Measurements from ENCODE around the gene CLEC10A. TPM values are rescaled to one million over a fixed set of nuclear protein-coding genes. Genes with fewer than 3 reads are reported as not detected.
"Not testable (repeated sequence)": the region's sequence is repeated elsewhere in the genome, so short reads cannot be mapped to it uniquely, and the experiment has no call there.

The CLEC10A gene, protein sequence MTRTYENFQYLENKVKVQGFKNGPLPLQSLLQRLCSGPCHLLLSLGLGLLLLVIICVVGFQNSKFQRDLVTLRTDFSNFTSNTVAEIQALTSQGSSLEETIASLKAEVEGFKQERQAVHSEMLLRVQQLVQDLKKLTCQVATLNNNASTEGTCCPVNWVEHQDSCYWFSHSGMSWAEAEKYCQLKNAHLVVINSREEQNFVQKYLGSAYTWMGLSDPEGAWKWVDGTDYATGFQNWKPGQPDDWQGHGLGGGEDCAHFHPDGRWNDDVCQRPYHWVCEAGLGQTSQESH
- 0.07 and 0.14 TPM in 2 replicates for total RNA-seq

DNA sequence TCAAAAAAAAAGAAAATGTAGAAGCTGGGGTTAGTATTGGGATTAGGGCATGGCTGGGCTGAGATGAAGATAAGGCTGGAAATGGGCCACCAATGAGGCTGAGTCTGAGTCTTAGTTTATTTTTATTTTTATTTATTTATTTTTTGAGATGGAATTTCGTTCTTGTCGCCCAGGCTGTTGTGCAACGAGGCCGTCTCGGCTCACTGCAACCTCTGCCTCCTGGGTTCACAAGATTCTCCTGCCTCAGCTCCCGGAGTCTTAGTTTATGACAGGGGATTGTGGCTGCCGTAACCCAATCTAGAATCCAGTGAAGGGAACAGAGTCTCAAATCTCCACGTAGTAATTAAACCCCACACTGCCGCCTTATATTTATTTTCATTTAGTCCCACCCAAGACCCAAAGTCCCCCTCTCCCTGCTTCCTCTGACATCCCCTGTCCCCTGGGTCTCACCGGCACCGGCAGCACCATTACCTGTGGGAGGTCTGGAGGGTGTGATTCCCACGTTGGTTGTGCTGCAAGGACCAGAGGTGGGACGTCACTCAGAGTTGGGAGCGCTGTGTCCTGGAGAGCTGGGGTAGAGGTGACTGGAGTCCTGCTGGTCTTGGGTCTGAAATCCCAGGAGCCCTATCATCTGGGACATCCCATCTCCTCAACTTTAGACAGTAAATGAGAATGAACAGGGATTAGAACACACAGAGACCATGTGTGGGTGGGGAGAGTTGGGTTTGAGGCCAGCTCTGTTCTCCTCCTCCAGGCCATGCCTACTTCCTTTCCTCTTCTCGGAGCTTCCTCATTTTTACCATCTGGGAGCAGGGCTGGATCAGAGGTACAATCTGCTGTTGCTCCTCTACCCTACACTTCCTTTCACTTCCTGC is at the start of gene CLEC10A:
TSS of gene CLEC10A (minus strand) at position 671 of the 875 bp plus-strand sequence. CDS start 1,439 bp downstream, outside the sequence.
- DNase-seq (ENCODE audit: low read depth, low spot score): no peak

DNA sequence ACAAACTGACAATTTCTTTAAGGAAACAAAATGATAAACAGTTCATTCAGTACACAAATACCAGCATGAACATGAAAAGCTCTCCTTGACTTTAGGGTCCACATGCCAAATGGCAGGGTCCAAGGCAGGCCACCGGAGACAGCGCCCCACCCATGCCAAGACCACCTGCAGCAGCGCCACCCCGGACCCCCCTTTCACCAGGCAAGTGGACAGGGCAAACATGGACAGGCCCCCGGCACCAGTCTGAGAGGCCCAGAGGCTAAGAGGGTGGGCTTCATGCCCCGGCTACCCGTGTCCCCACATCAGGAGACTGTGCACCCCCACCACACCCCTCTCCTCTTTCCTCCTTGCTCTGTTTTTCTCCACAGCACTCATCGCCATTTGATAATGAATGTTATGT is 49.3 kb upstream of the CLEC10A start:
- DNase-seq (ENCODE audit: low read depth, low spot score): no peak

DNA sequence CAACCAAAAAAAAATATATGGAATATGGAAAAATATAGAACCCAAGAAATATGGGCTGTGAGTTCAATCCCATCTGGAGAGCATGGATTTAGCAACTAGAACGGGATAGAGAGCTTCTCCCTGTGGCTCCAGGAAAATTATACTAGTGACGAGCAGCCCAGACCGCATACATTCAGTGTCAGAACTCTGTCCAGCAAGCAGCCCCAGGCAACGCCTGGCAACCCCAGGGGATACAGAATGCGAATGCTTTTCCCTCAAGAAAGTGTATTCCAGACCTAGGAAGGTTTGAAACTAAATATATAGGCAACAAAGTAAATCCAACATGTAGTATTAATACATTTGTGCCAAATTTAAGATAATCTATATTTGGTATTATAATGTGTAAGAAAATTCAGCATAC is 48.1 kb upstream of the CLEC10A start:
- no peak for DNase-seq (ENCODE audit: low read depth, low spot score)

GRCh38 chr17:7127501-7127900 is 47.5 kb upstream of the CLEC10A start:
- not testable (repeated sequence) for DNase-seq (ENCODE audit: low read depth, low spot score)

- DNase-seq (ENCODE audit: low read depth, low spot score): not testable (repeated sequence)
Measured at GRCh38 chr17:7126386-7126785, 46.3 kb upstream of the CLEC10A start.

DNA sequence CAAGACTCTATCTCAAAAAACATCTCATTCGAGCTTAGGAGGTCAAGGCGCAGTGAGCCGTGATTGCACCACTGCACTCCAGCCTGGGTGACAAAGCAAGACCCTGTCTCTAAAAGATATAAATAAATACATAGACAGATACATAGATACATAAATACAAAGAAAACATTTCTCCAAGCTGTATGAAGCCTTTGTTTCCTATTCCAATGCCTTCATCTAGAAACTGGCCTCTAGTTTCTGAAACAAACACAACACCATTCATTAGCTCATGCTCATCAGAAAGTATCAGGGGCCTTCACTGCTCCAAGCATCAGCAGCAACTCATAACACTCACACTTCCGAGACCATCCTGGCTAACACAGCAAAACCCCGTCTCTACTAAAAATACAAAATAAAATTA is 44.9 kb upstream of the CLEC10A start:
- DNase-seq (ENCODE audit: low read depth, low spot score): no peak

GRCh38 chr17:7123844-7124243 is 43.8 kb upstream of the CLEC10A start:
- DNase-seq (ENCODE audit: low read depth, low spot score): no peak

- no peak for DNase-seq (ENCODE audit: low read depth, low spot score)
Measured at GRCh38 chr17:7122381-7122780, 42.3 kb upstream of the CLEC10A start.

- not testable (repeated sequence) for DNase-seq (ENCODE audit: low read depth, low spot score)
Measured at GRCh38 chr17:7120635-7121034, 40.6 kb upstream of the CLEC10A start.

DNA sequence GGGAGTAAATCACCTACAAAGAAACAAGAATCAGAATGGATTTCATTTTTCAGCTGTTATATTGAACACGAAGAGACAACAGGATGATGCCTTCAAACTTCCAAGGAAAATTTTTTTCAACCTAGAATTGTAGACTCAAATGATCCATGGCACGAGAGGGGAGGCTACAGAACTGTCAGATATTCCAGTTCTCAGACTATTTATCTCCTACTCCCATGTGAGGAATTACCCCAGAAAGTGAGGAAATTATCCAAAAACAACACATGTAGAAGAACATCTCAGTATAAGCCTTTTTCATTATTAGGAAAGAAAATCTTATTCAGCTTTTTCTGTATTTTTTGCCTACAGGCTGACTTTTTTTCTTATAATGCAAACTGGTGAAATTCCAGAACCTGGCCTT is 40.1 kb upstream of the CLEC10A start:
- DNase-seq (ENCODE audit: low read depth, low spot score): no peak

GRCh38 chr17:7119314-7119713 is 39.3 kb upstream of the CLEC10A start:
- no peak for DNase-seq (ENCODE audit: low read depth, low spot score)

DNA sequence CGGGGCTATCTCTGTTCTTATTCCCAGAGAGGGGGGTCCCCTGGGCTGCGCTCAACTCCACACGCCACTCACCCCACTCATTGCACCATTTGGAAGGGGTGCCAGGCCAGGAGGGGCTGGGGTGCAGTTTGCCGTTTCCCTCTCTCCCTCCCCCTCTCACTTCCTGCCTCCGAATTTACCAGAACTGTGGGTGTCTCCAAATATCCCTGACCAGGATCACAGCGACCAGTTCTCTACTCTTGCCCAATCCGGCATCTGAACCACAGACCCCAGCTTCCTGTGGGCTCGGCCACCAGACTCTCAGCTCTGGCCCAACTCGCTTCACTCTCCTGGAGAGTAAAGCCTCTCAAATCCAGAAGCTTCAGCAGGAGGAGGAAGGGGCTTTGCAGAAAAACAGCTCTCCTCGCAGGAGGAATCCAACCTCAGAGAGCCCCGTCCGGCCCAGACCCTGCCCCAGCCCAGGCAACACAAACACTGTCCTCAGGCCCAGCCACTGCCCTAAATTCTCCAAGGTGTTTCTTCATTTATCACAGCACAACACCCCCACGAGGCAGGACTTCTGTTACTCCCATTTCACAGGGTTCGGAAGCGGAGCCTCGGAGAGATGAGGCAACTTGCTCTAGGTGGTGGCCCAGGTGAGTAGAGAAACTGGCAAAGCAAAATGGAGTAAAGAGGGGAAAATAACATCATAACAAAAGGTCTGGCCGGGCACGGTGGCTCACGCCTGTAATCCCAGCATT is 35.0 kb upstream of the CLEC10A start:
- no peak for DNase-seq (ENCODE audit: low read depth, low spot score)

- DNase-seq (ENCODE audit: low read depth, low spot score): no peak
Measured at GRCh38 chr17:7114241-7114874, 34.3 kb upstream of the CLEC10A start, which contains the start of gene ASGR2. Gene ASGR2, minus strand, starts transcription at chr17:7114822. Its CDS starts 582 bp downstream, at chr17:7114240.

GRCh38 chr17:7113273-7114071 is 33.4 kb upstream of the CLEC10A start:
- no peak for DNase-seq (ENCODE audit: low read depth, low spot score)

DNA sequence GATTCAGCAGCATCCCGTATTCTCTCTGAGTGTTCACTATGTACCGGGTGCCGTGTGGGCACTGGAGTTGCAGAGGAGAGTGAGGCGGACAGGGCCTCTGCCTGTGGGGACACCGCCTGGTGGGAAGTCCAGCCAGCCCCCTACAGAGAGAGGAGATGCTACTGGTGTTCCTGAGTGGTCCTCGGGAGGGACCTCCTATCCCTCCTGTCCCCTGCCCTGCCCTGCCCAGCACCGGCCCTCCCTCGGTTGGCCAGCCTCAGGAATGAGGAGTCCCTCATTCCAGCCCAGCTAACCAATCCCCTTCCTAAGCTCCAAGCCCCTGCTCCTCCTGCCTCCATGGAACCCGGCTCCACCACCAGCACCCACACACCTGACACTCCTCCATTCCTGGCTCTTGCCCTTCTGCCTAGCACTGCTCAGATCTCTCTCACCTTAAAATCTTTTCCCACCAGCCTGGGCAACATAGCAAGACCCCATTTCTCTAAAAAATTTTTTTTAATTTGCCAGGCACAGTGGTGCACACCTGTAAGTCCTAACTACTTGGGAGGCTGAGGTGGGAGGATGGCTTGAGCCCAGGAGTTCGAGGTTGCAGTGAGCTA is 32.6 kb upstream of the CLEC10A start:
- no peak for DNase-seq (ENCODE audit: low read depth, low spot score)

GRCh38 chr17:7111784-7112509 is 31.9 kb upstream of the CLEC10A start:
- no peak for DNase-seq (ENCODE audit: low read depth, low spot score)

DNA sequence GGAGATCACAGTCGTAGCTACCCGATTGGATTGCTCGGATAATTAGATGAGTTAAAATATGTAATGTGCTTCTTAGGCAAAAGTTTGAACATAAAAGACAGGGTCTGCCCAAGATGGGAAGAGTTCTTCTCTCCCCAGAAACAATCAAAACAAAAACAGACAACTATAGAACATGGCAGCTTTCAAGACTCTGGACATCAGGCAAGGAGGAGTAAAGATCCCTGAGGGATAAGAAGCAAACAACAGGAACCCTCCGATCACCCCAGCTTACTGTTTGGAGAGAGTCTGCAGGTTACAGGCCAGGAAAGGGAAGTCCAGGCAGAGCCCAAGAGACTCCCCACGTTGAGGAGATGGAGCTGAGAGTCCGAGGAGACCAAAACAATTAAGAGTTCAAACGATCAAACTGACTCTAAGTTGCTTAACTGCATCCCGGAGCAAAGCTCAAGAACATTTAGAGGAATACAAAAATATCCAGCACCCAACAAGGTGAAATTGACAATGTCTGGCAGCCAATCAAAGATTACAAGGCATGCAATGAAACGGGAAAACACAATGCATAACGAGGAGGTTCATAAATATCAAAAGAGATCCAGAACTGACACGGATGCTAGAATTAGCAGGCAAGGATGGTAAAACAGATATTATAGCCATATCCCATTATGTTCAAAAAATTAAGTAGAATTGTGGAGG is 30.7 kb upstream of the CLEC10A start:
- no peak for DNase-seq (ENCODE audit: low read depth, low spot score)

GRCh38 chr17:7109461-7110322 is 29.6 kb upstream of the CLEC10A start:
- no peak for DNase-seq (ENCODE audit: low read depth, low spot score)
